ENCODE measurements around the gene BARHL2.

BARHL2 gene

GRCh38 chr1:90705956-90706355, 11.1 kb downstream of the BARHL2 start:
- Histone ChIP-seq H2AFZ (ENCODE audit: low read depth) (no peak overlapping the region), H4K20me1 (ENCODE audit: insufficient read depth) (no peaks in the 10 kb centered on the region), H3K27me3 (ENCODE audit: insufficient read depth, low read depth) (no peaks in the 10 kb centered on the region), H3K27ac (no peak overlapping the region), H3K4me3 (IDR thresholded peaks at IDR 0.05; ENCODE audit: insufficient read depth, low read depth, low read length) (no peak overlapping the region), H3K36me3 (ENCODE audit: insufficient read depth) (no peaks in the 10 kb centered on the region), H3K4me2 (no peak overlapping the region), H3K9ac (no peak overlapping the region), H3K79me2 (ENCODE audit: insufficient read depth, low read depth) (no peaks in the 10 kb centered on the region), H3K4me1 (ENCODE audit: low read depth, poor library complexity, severe bottlenecking) (no peaks in the 10 kb centered on the region)
- no peak for TF ChIP-seq CTCF (conservative IDR thresholded peaks at IDR 0.05; ENCODE audit: low read depth, low read length)

DNA sequence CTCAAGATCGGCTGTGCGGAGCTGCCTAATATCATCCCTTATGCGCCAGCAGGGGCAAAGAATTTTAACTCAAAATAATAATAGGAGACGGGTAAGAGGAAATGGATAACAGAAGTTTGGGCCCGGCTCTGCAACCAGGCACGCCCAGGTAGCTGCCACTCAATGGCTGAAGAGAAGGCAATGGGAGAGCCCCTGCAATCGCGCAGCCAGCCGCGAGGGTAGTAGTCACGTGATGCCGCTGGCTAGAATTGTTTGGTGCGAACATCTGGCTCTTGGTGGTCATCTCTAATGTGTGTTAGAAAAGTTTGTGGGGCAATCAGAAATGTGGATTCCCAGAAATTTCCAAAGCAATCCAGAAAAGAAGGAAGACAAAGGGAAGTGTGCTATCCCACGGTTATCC, 12.3 kb downstream of the BARHL2 start:
- no peak overlapping the region for H3K4me3 ChIP-seq (IDR thresholded peaks at IDR 0.05; ENCODE audit: insufficient read depth, low read depth, low read length)
- no peak overlapping the region for H3K4me2 ChIP-seq
- no peak for TF ChIP-seq CTCF (conservative IDR thresholded peaks at IDR 0.05; ENCODE audit: low read depth, low read length)
- no peak overlapping the region for H2AFZ ChIP-seq (ENCODE audit: low read depth)
- H3K9ac ChIP-seq = no peak overlapping the region
- H3K4me1 ChIP-seq (ENCODE audit: low read depth, poor library complexity, severe bottlenecking) = no peaks in the 10 kb centered on the region
- no peaks in the 10 kb centered on the region for H3K36me3 ChIP-seq (ENCODE audit: insufficient read depth)
- H3K27ac ChIP-seq = no peak overlapping the region
- no peaks in the 10 kb centered on the region for H3K79me2 ChIP-seq (ENCODE audit: insufficient read depth, low read depth)
- no peaks in the 10 kb centered on the region for H3K27me3 ChIP-seq (ENCODE audit: insufficient read depth, low read depth)
- H4K20me1 ChIP-seq (ENCODE audit: insufficient read depth) = no peaks in the 10 kb centered on the region

GRCh38 chr1:90694846-90695245, 22.3 kb downstream of the BARHL2 start:
- Histone ChIP-seq H3K27me3 (ENCODE audit: insufficient read depth, low read depth) (no peaks in the 10 kb centered on the region), H3K4me2 (no peak overlapping the region), H3K79me2 (ENCODE audit: insufficient read depth, low read depth) (no peaks in the 10 kb centered on the region), H3K36me3 (ENCODE audit: insufficient read depth) (no peaks in the 10 kb centered on the region), H3K9ac (no peak overlapping the region), H3K4me3 (IDR thresholded peaks at IDR 0.05; ENCODE audit: insufficient read depth, low read depth, low read length) (no peak overlapping the region), H2AFZ (ENCODE audit: low read depth) (no peak overlapping the region), H4K20me1 (ENCODE audit: insufficient read depth) (no peaks in the 10 kb centered on the region), H3K27ac (no peak overlapping the region), H3K4me1 (ENCODE audit: low read depth, poor library complexity, severe bottlenecking) (no peaks in the 10 kb centered on the region)
- no peak for TF ChIP-seq CTCF (conservative IDR thresholded peaks at IDR 0.05; ENCODE audit: low read depth, low read length)

DNA sequence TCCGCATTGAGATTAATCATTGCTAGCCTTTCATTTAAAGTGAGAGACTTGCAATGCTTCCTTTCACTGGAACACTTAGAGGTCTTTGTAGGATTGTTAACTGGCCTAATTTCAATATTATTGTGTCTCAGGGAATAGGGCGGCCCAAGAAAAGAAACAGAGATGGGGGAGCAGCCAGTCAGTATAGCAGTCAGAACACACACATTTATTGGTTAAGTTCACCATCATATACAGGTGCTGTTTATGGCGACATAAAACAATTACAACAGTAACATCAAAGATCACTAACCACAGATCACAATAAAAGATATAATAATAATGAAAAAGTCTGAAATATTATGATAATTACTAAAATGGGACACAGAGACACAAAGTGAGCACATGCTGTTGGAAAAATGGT, 29.4 kb downstream of the BARHL2 start:
- no peak overlapping the region for H3K4me2 ChIP-seq
- no peaks in the 10 kb centered on the region for H3K27me3 ChIP-seq (ENCODE audit: insufficient read depth, low read depth)
- H3K79me2 ChIP-seq (ENCODE audit: insufficient read depth, low read depth) = no peaks in the 10 kb centered on the region
- no peak overlapping the region for H2AFZ ChIP-seq (ENCODE audit: low read depth)
- no peaks in the 10 kb centered on the region for H4K20me1 ChIP-seq (ENCODE audit: insufficient read depth)
- no peak overlapping the region for H3K4me3 ChIP-seq (IDR thresholded peaks at IDR 0.05; ENCODE audit: insufficient read depth, low read depth, low read length)
- no peak for TF ChIP-seq CTCF (conservative IDR thresholded peaks at IDR 0.05; ENCODE audit: low read depth, low read length)
- no peak overlapping the region for H3K9ac ChIP-seq
- no peaks in the 10 kb centered on the region for H3K36me3 ChIP-seq (ENCODE audit: insufficient read depth)
- no peak overlapping the region for H3K27ac ChIP-seq
- H3K4me1 ChIP-seq (ENCODE audit: low read depth, poor library complexity, severe bottlenecking) = no peaks in the 10 kb centered on the region
